Trophoblast cell (in vitro differentiated cells and primary cell): Measurements from ENCODE around the gene CSMD2.

Source experiments
- DNase-seq, 2 donors: peaks; one replicate each; pipeline ENCODE4 v3.0.0-alpha.2; 2016
- H2AFZ ChIP-seq: 2 replicates; pipeline ENCODE4 v1.6.1; 2013; ENCODE audit warnings: low read length, moderate library complexity, mild to moderate bottlenecking; ENCODE audit not compliant: insufficient read depth, poor library complexity
- H2AK5ac ChIP-seq: 2 replicates; pipeline ENCODE4 v1.6.1; 2013; ENCODE audit warnings: mild to moderate bottlenecking, low read length
- H2BK120ac ChIP-seq: 2 replicates; pipeline ENCODE4 v1.6.1; 2013; ENCODE audit warnings: low read length, mild to moderate bottlenecking, moderate library complexity; ENCODE audit not compliant: insufficient read depth, poor library complexity
- H2BK12ac ChIP-seq: 2 replicates; pipeline ENCODE4 v1.6.1; 2013; ENCODE audit warnings: mild to moderate bottlenecking, low read length, moderate library complexity
- H2BK5ac ChIP-seq: 2 replicates; pipeline ENCODE4 v1.6.1; 2013; ENCODE audit warnings: low read length, low read depth, moderate library complexity, mild to moderate bottlenecking; ENCODE audit not compliant: poor library complexity
- H3K14ac ChIP-seq: 2 replicates; pipeline ENCODE4 v1.6.1; 2013; ENCODE audit warnings: mild to moderate bottlenecking, low read length
- H3K18ac ChIP-seq: 2 replicates; pipeline ENCODE4 v1.6.1; 2013; ENCODE audit warnings: mild to moderate bottlenecking, low read length
- H3K23ac ChIP-seq: 2 replicates; pipeline ENCODE4 v1.6.1; 2013; ENCODE audit warnings: low read length
- H3K27ac ChIP-seq: 2 replicates; pipeline ENCODE4 v1.5.1; 2013; ENCODE audit warnings: low read depth, mild to moderate bottlenecking, inconsistent platforms, low read length, moderate library complexity
- H3K27me3 ChIP-seq: 2 replicates; pipeline ENCODE4 v1.6.1; 2013; ENCODE audit warnings: inconsistent platforms, mild to moderate bottlenecking, low read length, moderate library complexity; ENCODE audit not compliant: insufficient read depth
- H3K36me3 ChIP-seq, 2 experiments: 1 replicate in 1 of 2; 2 replicates in 1 of 2; pipeline ENCODE4 v1.6.1; 2013; ENCODE audit warnings: low read length in 2 of 2, mild to moderate bottlenecking in 2 of 2, moderate library complexity in 1 of 2; ENCODE audit not compliant: insufficient read depth in 2 of 2, control insufficient read depth in 1 of 2
- H3K4ac ChIP-seq: 2 replicates; pipeline ENCODE4 v1.6.1; 2013; ENCODE audit warnings: low read depth, mild to moderate bottlenecking, low read length, moderate library complexity
- H3K4me1 ChIP-seq, 2 experiments: 1 replicate in 1 of 2; 2 replicates in 1 of 2; pipeline ENCODE4 v1.6.1; 2013; ENCODE audit warnings: low read length in 2 of 2, mild to moderate bottlenecking in 2 of 2, moderate library complexity in 1 of 2; ENCODE audit not compliant: insufficient read depth in 2 of 2, control insufficient read depth in 1 of 2
- H3K4me2 ChIP-seq: 2 replicates; pipeline ENCODE4 v1.6.1; 2013; ENCODE audit warnings: inconsistent platforms, mild to moderate bottlenecking, low read length, moderate library complexity
- H3K4me3 ChIP-seq: 2 replicates; pipeline ENCODE4 v1.5.1; 2013; ENCODE audit warnings: mild to moderate bottlenecking, low read depth, low read length, inconsistent platforms
- H3K79me1 ChIP-seq: one replicate; pipeline ENCODE4 v1.6.1; 2013; ENCODE audit warnings: low read length
- H3K79me2 ChIP-seq: 2 replicates; pipeline ENCODE4 v1.6.1; 2013; ENCODE audit warnings: low read length, mild to moderate bottlenecking; ENCODE audit not compliant: control insufficient read depth, insufficient read depth, poor library complexity
- H3K9ac ChIP-seq: 2 replicates; pipeline ENCODE4 v1.6.1; 2013; ENCODE audit warnings: mild to moderate bottlenecking, low read length
- H3K9me3 ChIP-seq: 2 replicates; pipeline ENCODE4 v1.6.1; 2013; ENCODE audit warnings: low read depth, mild to moderate bottlenecking, control low read depth, inconsistent platforms, low read length; ENCODE audit not compliant: insufficient read depth
- H4K12ac ChIP-seq: 2 replicates; pipeline ENCODE4 v1.6.1; 2013; ENCODE audit warnings: low read depth, mild to moderate bottlenecking, low read length, moderate library complexity
- H4K8ac ChIP-seq: 2 replicates; pipeline ENCODE4 v1.6.1; 2013; ENCODE audit warnings: low read depth, mild to moderate bottlenecking, low read length, moderate library complexity
- H4K91ac ChIP-seq: one replicate; pipeline ENCODE4 v1.6.1; 2013; ENCODE audit warnings: low read depth, mild to moderate bottlenecking, low read length, moderate library complexity
- WGBS: extraction: QIAGEN DNeasy Blood & Tissue Kit; methylation state at CpG from one replicate; pipeline ENCODE4 v1.1.7; 2013; ENCODE audit warnings: missing lambda C conversion rate; ENCODE audit not compliant: insufficient read length, insufficient coverage; ENCODE audit errors: extremely low coverage; 5-methylcytosine and 5-hydroxymethylcytosine counted together

Gene CSMD2

DNA sequence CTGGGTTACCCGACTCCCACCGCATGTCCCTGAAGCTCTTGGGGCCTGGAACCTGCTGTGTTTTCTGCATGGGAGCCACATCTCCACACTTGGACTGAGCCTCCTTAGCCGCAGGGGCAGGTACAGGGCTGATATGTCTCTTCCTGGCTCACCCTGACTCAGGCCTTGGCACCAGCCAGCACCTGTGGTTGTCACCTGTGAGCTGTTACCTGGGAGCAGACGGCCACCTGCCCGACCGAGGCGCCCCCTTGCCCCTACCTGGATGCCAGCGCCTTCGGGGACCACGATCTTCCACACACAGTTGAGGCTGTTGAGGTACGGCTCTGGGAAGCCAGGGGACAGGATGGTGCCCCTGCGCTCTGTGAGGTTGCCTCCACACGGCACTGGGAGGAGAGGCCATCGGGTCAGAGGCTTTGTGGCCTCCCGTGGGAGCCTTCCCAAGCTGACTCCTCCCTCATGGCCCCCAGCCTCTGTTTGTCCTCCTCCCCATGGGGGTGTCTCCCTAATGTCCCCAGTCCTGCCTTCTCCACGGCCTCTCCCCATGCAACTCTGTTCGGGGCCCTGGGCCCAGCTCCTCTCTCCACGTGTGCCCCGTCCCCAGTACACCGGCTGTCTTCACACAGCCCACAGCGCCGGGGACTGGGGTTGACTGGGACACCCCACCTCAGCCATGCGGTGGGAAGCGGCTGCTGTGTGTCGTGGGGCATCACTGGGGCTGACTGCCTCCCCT is 540.6 kb downstream of the CSMD2 start:
- no CpG with 5 or more reads among the region's 25 CpGs for WGBS
- Histone ChIP-seq H2BK120ac (no peak overlapping the region), H4K8ac (no peak overlapping the region), H4K12ac (no peak overlapping the region), H2AFZ (no peak overlapping the region), H3K27me3 (no peaks in the 10 kb centered on the region), H3K4me1 (peaks cover 8 to 10% of the 10 kb centered on the region in 2 experiments), H3K36me3 (no peaks in the 10 kb centered on the region), H3K27ac (no peak overlapping the region), H2BK12ac (no peak overlapping the region), H2BK5ac (no peak overlapping the region), H3K4ac (no peak overlapping the region), H3K14ac (no peak overlapping the region), H3K9me3 (peaks cover 3% of the 10 kb centered on the region), H3K79me1 (no peaks in the 10 kb centered on the region), H3K4me3 (no peak overlapping the region), H2AK5ac (no peak overlapping the region), H4K91ac (no peak overlapping the region), H3K4me2 (no peak overlapping the region), H3K23ac (no peak overlapping the region), H3K9ac (no peak overlapping the region), H3K79me2 (no peaks in the 10 kb centered on the region), H3K18ac (no peak overlapping the region)
- no peak for DNase-seq

- Histone ChIP-seq H2BK120ac (no peak overlapping the region), H3K14ac (no peak overlapping the region), H3K79me1 (no peaks in the 10 kb centered on the region), H3K4me2 (no peak overlapping the region), H3K4me1 (peaks cover 9 to 10% of the 10 kb centered on the region in 2 experiments), H3K27me3 (no peaks in the 10 kb centered on the region), H3K4me3 (no peak overlapping the region), H3K23ac (no peak overlapping the region), H3K27ac (no peak overlapping the region), H3K9ac (no peak overlapping the region), H2AK5ac (no peak overlapping the region), H2AFZ (no peak overlapping the region), H3K4ac (no peak overlapping the region), H3K79me2 (no peaks in the 10 kb centered on the region), H2BK5ac (no peak overlapping the region), H3K9me3 (peaks cover 3% of the 10 kb centered on the region), H4K8ac (no peak overlapping the region), H2BK12ac (no peak overlapping the region), H4K12ac (no peak overlapping the region), H3K18ac (no peak overlapping the region), H4K91ac (no peak overlapping the region), H3K36me3 (no peaks in the 10 kb centered on the region)
- no CpG with 5 or more reads among the region's 4 CpGs for WGBS
- DNase-seq = no peak
Observed at GRCh38 chr1:33623811-33624210, 541.2 kb downstream of the CSMD2 start.

GRCh38 chr1:33622757-33623156 is 542.3 kb downstream of the CSMD2 start:
- H3K27me3 ChIP-seq = no peaks in the 10 kb centered on the region
- H2BK12ac ChIP-seq = no peak overlapping the region

DNA sequence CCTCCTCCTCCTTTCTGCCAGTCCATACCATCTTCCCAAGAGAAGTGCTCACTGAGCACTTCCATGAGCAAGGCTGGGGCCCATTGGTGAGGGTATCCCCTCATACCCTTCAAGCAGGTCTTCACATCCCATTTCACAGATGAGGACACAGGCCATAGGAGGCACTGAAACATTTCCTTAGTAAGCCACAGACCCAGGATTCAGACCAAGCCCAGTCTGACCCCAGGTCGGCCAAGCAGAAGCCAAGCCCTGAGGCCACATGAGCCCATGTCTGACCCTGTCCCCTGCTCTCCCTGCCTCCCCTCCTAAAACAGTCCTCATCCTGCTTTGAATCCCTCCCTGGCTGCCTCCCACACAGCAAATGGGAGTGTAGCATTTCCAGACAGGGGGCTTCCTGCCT is 546.4 kb downstream of the CSMD2 start:
- no peak overlapping the region for H4K8ac ChIP-seq
- H3K27ac ChIP-seq = no peak overlapping the region
- no peaks in the 10 kb centered on the region for H3K36me3 ChIP-seq
- no peak overlapping the region for H3K18ac ChIP-seq
- H4K12ac ChIP-seq = no peak overlapping the region
- H2BK5ac ChIP-seq = no peak overlapping the region
- H3K4ac ChIP-seq = no peak overlapping the region
- no peak overlapping the region for H3K4me3 ChIP-seq
- WGBS = no CpG with 5 or more reads among the region's 1 CpG
- H3K9ac ChIP-seq = no peak overlapping the region
- no peaks in the 10 kb centered on the region for H3K9me3 ChIP-seq
- no peak overlapping the region for H2AK5ac ChIP-seq
- no peak overlapping the region for H4K91ac ChIP-seq
- H3K79me2 ChIP-seq = no peaks in the 10 kb centered on the region
- no peaks in the 10 kb centered on the region for H3K79me1 ChIP-seq
- DNase-seq = no peak
- H2BK12ac ChIP-seq = no peak overlapping the region
- no peak overlapping the region for H3K4me2 ChIP-seq
- peaks cover 4 to 7% of the 10 kb centered on the region in 2 experiments for H3K4me1 ChIP-seq
- no peak overlapping the region for H3K23ac ChIP-seq
- H3K14ac ChIP-seq = no peak overlapping the region
- H2BK120ac ChIP-seq = no peak overlapping the region
- H3K27me3 ChIP-seq = no peaks in the 10 kb centered on the region
- H2AFZ ChIP-seq = no peak overlapping the region

More at GRCh38 chr1:33622757-33623156, 542.3 kb downstream of the CSMD2 start:
- Histone ChIP-seq H3K4me3 (no peak overlapping the region), H3K9ac (no peak overlapping the region), H2BK5ac (no peak overlapping the region), H3K27ac (no peak overlapping the region), H2AFZ (no peak overlapping the region), H3K4me2 (no peak overlapping the region), H4K8ac (no peak overlapping the region), H4K12ac (no peak overlapping the region), H3K4ac (no peak overlapping the region), H3K23ac (no peak overlapping the region), H2AK5ac (no peak overlapping the region), H3K14ac (no peak overlapping the region), H4K91ac (no peak overlapping the region), H3K4me1 (peaks cover 10% of the 10 kb centered on the region in 2 experiments), H3K79me2 (no peaks in the 10 kb centered on the region), H3K9me3 (peaks cover 3% of the 10 kb centered on the region), H3K79me1 (no peaks in the 10 kb centered on the region), H3K36me3 (no peaks in the 10 kb centered on the region), H2BK120ac (no peak overlapping the region), H3K18ac (no peak overlapping the region)
- WGBS = no CpG with 5 or more reads among the region's 1 CpG
- no peak for DNase-seq
